ENCODE data around the gene DYNLT1. TPM values are rescaled to one million over a fixed set of nuclear protein-coding genes. Genes with fewer than 3 reads are reported as not detected.
A peak's percentile ranks its signal among the peaks of the same experiment; 100 is the strongest.

DYNLT1 gene
- total and polyA plus RNA-seq, 2 of the 13 experiments (the other 11 are each of a cell fraction or from before 2014, with no cell fraction given): 108 to 171 TPM

DNA sequence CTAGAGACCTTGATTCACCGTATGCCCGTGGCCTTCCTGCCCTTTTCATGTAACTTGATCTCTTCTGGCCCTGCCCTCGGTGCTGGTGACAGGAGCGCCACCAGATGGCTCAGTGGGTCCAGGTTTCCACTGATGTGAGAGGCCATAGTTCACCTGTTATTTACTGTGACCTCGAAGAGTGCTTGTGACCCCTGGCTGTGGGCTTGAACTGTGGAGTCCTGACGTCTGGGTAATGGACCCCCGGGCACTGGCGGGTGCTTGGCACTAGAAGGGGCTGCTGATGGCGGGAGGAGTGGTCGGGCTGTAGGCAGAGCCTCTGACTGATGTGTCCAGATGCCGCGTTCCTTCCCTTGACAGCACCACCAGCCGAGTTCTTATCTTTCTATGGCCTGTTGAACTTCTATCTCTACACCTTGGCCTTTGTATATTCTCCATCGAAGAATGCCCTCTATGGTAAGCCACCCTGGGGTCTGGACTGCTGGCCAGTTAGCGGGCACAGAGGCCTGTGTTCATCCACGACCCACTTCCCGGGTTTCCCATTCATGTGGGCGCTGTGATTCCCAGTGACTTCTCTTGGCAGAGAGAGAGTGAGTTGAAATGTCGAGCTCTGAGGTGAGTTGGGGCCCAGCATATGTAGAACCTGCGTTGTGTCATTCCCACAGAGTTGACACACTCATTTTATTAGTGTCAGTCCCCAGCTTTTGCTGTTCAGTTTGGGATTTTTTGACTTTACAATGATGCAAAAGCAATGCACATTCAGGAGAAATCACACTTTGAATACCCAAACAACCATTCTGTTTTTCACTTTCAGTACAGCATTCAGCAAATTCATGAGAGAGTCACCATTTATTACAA, 14.9 kb downstream of the DYNLT1 start (continued):
- TF ChIP-seq ZNF570 (CRISPR knock-in tag; IDR thresholded peaks at IDR 0.05; ENCODE audit: borderline replicate concordance) (no peak), SMC3 (IDR thresholded peaks at IDR 0.05; ENCODE audit: low read length) (peak; percentile 57; the same call in 1 of the 2 replicates), FOXK1 (CRISPR knock-in tag; IDR thresholded peaks at IDR 0.05; ENCODE audit: borderline replicate concordance, low read depth) (peak; percentile 39; the same call in 1 of the 2 replicates), NFE2L1 (CRISPR knock-in tag; IDR thresholded peaks at IDR 0.05; ENCODE audit: borderline replicate concordance) (no peak), ZNF761 (CRISPR knock-in tag; conservative IDR thresholded peaks at IDR 0.05) (no peak), KAT8 (CRISPR knock-in tag; IDR thresholded peaks at IDR 0.05) (0 out of 2 replicates have a peak, but pooled peaks have one; percentile 28), TOE1 (CRISPR knock-in tag; IDR thresholded peaks at IDR 0.05) (no peak), KDM5A (IDR thresholded peaks at IDR 0.05; ENCODE audit: borderline replicate concordance, low read length) (no peak), JUN (CRISPR knock-in tag; IDR thresholded peaks at IDR 0.05) (no peak), HES4 (CRISPR knock-in tag; IDR thresholded peaks at IDR 0.05; ENCODE audit: borderline replicate concordance) (no peak), ZNF780A (CRISPR knock-in tag; IDR thresholded peaks at IDR 0.05) (no peak), CHD4 (IDR thresholded peaks at IDR 0.05; ENCODE audit: borderline replicate concordance, low read length) (no peak), NR2F1 (CRISPR knock-in tag; IDR thresholded peaks at IDR 0.05) (peak; percentile 87 to 91), ZNF644 (CRISPR knock-in tag; IDR thresholded peaks at IDR 0.05; ENCODE audit: low read depth) (no peak), ZNF430 (CRISPR knock-in tag; IDR thresholded peaks at IDR 0.05) (no peak), ZSCAN12 (CRISPR knock-in tag; IDR thresholded peaks at IDR 0.05) (no peak), TEAD2 (CRISPR knock-in tag; IDR thresholded peaks at IDR 0.05) (no peak)
- TF ChIP-seq, protein P1, sequence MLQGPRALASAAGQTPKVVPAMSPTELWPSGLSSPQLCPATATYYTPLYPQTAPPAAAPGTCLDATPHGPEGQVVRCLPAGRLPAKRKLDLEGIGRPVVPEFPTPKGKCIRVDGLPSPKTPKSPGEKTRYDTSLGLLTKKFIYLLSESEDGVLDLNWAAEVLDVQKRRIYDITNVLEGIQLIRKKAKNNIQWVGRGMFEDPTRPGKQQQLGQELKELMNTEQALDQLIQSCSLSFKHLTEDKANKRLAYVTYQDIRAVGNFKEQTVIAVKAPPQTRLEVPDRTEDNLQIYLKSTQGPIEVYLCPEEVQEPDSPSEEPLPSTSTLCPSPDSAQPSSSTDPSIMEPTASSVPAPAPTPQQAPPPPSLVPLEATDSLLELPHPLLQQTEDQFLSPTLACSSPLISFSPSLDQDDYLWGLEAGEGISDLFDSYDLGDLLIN (CRISPR knock-in tag; IDR thresholded peaks at IDR 0.05; ENCODE audit: borderline replicate concordance): no peak
- TF ChIP-seq, protein P2, sequence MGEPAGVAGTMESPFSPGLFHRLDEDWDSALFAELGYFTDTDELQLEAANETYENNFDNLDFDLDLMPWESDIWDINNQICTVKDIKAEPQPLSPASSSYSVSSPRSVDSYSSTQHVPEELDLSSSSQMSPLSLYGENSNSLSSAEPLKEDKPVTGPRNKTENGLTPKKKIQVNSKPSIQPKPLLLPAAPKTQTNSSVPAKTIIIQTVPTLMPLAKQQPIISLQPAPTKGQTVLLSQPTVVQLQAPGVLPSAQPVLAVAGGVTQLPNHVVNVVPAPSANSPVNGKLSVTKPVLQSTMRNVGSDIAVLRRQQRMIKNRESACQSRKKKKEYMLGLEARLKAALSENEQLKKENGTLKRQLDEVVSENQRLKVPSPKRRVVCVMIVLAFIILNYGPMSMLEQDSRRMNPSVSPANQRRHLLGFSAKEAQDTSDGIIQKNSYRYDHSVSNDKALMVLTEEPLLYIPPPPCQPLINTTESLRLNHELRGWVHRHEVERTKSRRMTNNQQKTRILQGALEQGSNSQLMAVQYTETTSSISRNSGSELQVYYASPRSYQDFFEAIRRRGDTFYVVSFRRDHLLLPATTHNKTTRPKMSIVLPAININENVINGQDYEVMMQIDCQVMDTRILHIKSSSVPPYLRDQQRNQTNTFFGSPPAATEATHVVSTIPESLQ (CRISPR knock-in tag; conservative IDR thresholded peaks at IDR 0.05): no peak
- TF ChIP-seq, protein P3, sequence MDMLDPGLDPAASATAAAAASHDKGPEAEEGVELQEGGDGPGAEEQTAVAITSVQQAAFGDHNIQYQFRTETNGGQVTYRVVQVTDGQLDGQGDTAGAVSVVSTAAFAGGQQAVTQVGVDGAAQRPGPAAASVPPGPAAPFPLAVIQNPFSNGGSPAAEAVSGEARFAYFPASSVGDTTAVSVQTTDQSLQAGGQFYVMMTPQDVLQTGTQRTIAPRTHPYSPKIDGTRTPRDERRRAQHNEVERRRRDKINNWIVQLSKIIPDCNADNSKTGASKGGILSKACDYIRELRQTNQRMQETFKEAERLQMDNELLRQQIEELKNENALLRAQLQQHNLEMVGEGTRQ (IDR thresholded peaks at IDR 0.05; ENCODE audit: low read depth, low read length): no peak
- TF ChIP-seq, protein P3 (CRISPR knock-in tag; IDR thresholded peaks at IDR 0.05; ENCODE audit: borderline replicate concordance): no peak
- TF ChIP-seq, protein P4, sequence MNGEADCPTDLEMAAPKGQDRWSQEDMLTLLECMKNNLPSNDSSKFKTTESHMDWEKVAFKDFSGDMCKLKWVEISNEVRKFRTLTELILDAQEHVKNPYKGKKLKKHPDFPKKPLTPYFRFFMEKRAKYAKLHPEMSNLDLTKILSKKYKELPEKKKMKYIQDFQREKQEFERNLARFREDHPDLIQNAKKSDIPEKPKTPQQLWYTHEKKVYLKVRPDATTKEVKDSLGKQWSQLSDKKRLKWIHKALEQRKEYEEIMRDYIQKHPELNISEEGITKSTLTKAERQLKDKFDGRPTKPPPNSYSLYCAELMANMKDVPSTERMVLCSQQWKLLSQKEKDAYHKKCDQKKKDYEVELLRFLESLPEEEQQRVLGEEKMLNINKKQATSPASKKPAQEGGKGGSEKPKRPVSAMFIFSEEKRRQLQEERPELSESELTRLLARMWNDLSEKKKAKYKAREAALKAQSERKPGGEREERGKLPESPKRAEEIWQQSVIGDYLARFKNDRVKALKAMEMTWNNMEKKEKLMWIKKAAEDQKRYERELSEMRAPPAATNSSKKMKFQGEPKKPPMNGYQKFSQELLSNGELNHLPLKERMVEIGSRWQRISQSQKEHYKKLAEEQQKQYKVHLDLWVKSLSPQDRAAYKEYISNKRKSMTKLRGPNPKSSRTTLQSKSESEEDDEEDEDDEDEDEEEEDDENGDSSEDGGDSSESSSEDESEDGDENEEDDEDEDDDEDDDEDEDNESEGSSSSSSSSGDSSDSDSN (CRISPR knock-in tag; IDR thresholded peaks at IDR 0.05): no peak
